ENCODE data around the gene CST7.
A peak's percentile ranks its signal among the peaks of the same experiment; 100 is the strongest.
"Not testable (repeated sequence)": the region's sequence is repeated elsewhere in the genome, so short reads cannot be mapped to it uniquely, and the experiment has no call there.

Gene CST7

GRCh38 chr20:24986436-24987015 lies 37.5 kb downstream of the CST7 start:
- DNase-seq (ENCODE audit: low spot score): no peak

DNA sequence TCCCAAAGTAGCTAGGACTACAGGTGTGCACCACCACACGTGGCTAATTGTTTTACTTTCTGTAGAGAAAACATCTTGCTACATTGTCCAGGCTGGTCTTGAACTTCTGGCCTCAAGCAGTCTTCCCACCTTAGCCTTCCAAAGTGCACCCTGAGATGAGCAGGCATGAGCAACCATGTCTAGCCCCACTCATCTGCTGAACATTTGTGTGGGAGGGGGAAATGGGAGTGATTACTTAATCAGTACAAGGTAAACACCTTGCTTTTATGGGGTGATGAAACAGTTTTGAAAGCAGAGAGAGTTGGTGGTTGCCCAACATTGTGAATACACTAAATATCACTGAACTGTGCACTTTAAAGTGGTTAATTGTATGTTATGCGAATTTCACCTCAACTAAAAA lies 38.2 kb downstream of the CST7 start:
- no peak for DNase-seq (ENCODE audit: low spot score)

- DNase-seq (ENCODE audit: low spot score): no peak
These were observed 39.1 kb downstream of the CST7 start for GRCh38 chr20:24987873-24988835.

DNA sequence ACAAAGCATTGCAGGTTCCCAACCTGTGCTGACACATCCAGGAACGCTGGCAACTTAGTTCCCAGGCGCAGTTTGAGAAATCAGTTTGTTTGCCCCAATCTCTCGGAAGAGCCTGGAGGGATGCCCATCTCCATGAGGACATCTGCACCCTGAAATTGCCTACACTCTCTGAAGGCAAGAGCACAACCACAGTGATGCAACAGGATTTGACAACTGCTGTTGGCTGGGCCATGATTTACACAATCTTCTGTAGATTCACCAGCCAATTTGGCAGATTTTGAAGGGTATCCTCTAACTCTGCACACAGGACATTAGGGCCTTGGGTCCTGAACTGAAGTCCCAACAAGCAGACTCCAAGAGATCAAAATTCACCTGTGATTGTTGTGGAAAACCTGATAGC lies 40.1 kb downstream of the CST7 start:
- no peak for DNase-seq (ENCODE audit: low spot score)

- no peak for DNase-seq (ENCODE audit: low spot score)
These were observed 41.8 kb downstream of the CST7 start for GRCh38 chr20:24990810-24991252.

DNA sequence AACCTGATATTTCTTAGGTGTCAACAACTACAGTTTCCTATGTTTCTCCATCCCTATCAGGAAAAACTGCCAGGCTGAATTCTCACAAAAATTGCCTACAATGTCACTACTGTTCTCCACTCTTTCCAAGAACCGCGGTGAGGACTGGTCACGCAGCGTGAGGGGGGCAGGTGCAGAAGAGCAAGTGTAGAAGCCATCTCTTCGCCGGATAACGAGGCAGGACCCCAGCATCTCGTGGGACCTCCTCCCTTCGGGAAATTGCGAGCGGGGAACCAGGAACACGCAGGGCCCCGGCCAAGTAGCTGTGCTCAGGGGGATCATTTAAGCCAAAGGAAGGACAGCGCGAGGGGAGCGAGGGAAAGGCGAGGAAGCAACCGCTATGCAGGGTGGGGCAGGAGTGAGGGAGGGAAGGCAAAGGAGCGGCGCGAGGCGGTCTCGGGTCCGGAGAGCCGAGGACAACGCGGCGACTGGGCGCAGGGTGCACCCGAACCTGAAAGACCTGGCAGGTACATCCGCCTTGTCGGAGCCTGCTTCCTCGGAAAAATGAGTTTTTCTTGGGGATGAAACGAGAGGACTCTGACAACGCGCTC lies 42.9 kb downstream of the CST7 start:
- DNase-seq (ENCODE audit: low spot score): no peak

- DNase-seq (ENCODE audit: low spot score): peak; percentile 95
These were observed 43.6 kb downstream of the CST7 start, which contains the start of gene APMAP for GRCh38 chr20:24992487-24993205. TSS of gene APMAP (minus strand) at chr20:24992751. CDS start at chr20:24992688, 63 bp downstream.

DNA sequence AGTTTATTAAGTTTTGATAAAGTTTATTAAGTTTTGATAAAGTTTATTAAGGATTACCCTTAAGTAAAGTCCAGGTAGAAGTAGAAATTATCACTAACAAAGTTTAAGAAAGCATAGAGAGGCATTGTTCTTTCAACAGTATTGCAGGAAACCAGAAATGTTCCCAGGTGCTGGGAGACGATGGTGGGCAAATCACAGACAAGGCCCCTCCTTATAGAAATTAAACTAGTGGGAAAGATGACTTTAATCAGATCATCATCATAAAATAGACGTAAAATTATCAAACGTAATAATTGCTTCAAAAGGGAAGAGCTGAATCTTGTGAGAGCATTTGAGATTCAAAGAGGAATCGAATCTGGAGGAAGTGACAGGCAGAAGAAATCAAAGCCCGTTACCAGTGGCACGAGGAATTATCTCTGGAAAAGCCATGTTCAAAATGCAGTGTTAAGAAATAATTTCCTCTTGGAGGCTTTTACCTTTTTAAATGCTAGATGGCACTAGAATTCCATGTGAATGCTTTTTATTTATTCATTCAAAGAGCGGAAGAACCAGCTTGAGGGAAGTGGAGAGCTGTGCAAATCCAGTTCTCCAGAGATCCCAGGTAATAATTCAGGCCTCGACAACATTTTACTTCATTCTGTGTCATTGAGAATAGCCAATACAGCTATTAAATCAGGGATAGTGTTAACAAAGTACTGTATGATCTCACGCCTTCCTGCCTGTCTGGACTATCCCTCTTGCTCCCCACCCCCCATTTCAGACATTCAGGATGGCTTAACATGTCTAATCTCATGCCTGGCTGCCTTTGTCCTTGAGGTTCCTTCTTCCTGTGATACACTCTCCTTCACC lies 44.5 kb downstream of the CST7 start:
- peak; percentile 70 for DNase-seq (ENCODE audit: low spot score)

- no peak for DNase-seq (ENCODE audit: low spot score)
These were observed 45.1 kb downstream of the CST7 start for GRCh38 chr20:24994186-24994465.

- DNase-seq (ENCODE audit: low spot score): peak; percentile 91
These were observed 45.6 kb downstream of the CST7 start for GRCh38 chr20:24994470-24995368.

DNA sequence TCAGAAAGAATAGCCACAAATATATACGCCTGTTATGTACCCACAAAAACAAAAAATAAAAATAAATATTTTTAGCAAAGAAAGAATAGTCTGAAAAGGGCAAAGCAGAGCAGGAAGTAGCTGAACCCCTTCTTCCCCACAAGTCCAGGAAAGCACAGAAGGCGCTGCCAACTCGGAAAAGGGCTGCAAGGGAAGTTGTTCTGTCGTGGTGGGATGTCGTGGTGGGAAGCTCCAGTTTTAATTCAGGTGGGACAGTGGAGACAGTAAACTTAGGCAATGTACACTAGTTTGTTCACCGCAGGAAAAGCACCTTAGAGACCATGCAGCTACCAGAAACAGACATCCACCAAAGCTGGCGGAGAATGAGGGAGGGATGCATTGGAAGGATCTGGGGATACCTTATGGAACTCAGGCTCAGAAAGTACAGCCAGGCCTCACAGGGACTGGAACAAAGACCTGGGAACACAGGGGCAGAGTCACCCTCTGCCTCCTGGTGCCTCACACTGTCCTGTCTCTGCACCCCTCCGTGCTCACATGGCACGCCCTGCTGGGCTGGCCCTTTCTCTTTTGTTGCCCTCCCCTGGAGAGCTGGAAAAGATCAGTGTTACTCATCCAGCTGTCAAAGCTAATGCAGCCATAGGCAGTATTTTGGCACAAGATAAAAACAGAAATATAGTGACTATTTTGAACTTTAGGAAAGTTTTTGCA lies 46.8 kb downstream of the CST7 start:
- DNase-seq (ENCODE audit: low spot score): no peak

DNA sequence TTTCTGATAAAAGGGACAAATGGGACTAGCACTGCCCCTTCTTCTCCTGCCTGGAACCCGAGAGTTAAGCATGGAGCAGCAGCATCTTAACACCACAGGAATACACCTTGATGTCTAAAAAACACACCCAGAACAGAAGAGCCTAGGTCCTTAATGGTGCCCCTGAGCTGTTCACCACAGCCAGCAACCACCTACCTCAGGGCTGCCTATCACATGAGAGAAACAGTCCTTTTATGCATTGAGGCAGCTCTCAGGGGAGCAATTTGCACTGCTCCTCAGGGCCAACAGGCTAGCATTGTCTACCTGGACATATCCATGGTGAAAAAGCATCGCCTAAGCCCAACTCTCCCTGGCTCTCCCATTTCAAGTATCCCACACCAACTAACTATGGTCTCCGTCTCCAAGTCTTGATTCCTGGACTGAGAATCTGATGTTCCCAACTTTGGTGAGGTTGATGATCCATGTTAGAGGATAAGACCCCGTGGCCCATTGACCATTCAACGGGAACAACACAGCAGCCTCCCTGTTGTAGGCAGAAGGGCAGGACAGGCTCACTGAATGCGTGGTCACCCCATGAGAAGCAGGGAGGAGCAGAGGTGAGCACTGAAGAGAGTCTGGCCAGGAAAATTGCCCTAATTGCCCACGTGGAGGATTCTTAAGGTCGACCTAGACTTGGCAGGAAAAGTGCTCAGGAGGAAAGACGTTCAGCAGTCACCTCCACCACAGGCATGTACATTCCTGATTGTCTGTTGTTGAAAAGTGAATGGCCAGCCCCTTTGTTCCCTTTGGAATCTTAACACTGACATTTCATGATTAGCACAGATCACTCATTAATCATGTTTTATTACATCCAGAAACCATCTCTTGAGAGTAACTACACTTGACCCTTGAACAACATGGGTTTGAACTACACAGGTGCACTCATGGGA lies 47.6 kb downstream of the CST7 start:
- DNase-seq (ENCODE audit: low spot score): no peak

GRCh38 chr20:24998121-24998520 lies 49.1 kb downstream of the CST7 start:
- DNase-seq (ENCODE audit: low spot score): no peak

DNA sequence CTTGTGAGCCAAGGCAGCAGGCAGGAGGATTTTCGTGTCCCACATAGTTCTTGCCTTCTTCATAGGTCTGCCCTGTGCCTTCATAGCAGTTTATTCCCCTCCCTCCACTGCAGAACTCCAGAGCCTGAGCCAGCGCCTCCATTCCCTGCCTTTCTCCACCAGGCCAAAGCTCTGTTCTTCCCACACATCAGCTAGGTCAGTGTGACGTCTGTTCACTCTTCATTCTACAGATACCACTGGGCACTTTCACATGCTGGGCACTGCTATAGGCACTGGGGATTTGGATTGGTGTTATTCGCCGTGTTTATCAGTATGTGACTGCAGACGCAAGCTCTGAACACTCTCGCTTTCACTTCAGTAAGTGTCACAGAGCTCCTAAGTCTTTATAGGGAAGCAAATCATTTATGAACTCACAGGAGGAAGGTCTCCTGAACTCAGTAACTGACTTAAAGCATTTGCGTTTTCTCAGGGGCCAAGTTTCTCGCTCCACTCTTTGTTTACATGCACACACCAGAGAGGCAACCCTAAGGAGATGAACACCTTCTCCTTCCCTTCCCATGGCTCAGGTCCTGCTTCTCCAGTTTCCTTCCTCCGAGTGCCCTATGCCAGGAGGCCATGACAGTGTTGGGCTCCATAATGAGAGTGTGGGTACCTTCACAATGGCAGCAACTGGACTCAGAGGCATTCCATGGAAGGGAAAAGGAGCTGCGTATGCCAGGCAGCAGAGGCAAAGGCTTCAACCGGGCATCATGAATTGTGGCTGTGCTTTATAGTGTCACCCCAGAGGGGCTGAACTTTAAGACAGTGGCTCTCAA lies 49.8 kb downstream of the CST7 start:
- DNase-seq (ENCODE audit: low spot score): no peak

DNA sequence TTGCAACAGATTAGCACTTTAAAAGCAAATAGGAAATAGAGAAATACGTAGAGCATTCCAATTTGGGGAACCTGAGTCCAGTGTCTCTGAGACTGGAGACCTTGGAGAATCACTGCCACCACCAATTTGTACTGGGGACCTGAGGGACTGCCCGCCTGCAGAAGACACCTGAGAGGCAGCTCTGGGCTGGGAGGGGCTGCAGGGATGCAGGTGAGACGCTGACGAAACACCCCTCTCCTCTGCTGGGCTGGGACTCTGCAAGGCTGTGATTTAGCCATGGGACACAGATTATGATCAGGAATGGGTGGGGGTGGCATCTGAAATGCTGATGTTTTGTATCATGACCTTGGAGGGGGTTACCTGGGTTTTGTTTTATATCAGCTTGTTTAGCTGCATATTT lies 50.5 kb downstream of the CST7 start:
- no peak for DNase-seq (ENCODE audit: low spot score)

DNA sequence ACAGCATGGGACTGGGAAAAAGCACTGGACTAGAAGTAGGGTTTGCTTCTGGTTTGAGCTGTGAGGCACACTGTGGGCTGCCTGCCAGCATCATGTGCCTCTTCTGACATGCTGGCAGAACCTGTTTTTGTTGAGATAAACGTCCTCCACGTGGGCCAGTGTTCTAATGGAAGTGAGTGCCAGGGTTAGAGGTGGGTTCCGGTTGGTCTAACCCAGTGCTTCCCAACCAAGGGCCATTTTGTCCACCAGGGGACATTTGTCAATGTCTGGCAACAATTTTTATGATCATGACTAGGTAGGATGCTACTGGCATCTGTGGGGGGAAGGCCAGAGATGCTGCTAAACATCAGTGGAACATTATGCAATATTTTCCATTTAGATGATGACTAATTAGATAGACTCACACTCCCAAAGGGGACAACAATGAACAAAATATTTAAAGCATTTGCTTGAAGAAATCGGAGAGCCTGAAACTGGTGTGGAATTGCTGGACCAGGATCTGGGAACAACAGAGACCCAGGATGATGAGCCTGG lies 51.3 kb downstream of the CST7 start:
- no peak for DNase-seq (ENCODE audit: low spot score)

GRCh38 chr20:25001323-25001722 lies 52.3 kb downstream of the CST7 start:
- not testable (repeated sequence) for DNase-seq (ENCODE audit: low spot score)

DNA sequence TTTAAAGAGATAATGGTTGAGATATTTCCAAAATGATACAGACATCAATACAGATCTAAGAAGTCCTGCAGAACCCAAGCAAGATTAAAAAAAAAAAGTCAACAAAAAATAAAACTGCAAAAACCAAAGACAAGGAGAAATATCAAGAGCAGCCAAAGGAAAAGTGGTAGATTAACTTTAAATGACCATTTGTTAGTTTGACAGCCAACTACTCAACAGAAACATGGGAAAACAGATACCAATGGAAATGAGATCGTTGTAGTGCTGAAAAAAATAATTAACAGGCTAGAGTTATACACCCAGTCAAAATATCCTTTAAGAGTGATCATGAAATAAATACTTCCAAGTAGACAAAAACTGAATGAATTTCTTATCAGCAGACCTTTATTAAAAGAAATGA lies 53.9 kb downstream of the CST7 start:
- DNase-seq (ENCODE audit: low spot score): no peak

All from putamen (tissue), 1 donor.